ENCODE data around the gene SCAND1. TPM values are rescaled to one million over a fixed set of nuclear protein-coding genes. Genes with fewer than 3 reads are reported as not detected.

SCAND1 gene
- total and polyA plus RNA-seq, 5 donors from 2014 or later = 83.3 to 258 (median 216) TPM

- H3K27me3 Mint-ChIP-seq = no peaks in the 10 kb centered on the region
Observed at GRCh38 chr20:35904982-35905663, 49.2 kb downstream of the SCAND1 start.

DNA sequence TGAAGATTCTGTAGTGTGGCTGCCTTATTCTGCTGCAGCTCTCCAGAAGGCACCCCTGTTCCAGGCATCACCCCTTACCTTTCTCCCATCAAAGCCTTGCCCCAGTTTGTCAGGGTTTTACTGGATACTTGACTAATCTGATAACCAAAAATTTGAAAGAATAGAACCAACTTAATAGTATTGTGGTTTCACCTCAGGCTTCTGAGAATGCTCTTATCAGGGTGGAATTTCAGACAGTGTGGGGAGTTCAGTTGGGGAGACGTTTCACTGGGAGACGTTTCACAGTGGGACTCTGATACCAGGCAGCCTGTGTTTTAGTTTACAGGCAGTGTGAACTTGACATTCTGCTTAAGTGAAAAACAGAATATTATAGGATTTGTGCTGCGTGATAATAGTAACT is 50.5 kb downstream of the SCAND1 start:
- no peaks in the 10 kb centered on the region for H3K9me3 ChIP-seq (ENCODE audit: control insufficient read depth in 2 of 2, low read length in 2 of 2)
- peaks cover 21% of the 10 kb centered on the region for H3K36me3 Mint-ChIP-seq
- no peak overlapping the region for H3K4me3 ChIP-seq (ENCODE audit: low read depth, low read length)
- H3K4me1 ChIP-seq (ENCODE audit: control insufficient read depth, insufficient read depth, low read length, poor library complexity, severe bottlenecking) = no peaks in the 10 kb centered on the region
- H3K4me1 Mint-ChIP-seq = peaks cover 15 to 27% (median 22%) of the 10 kb centered on the region in 4 donors
- no peaks in the 10 kb centered on the region for H3K27me3 ChIP-seq (ENCODE audit: control insufficient read depth, insufficient read depth, low read length)
- ATAC-seq (ENCODE audit: low read depth in 2 of 2) = no peak
- no peak for DNase-seq
- no peak overlapping the region for H3K4me3 Mint-ChIP-seq
- H3K36me3 ChIP-seq (ENCODE audit: control insufficient read depth, insufficient read depth, low read length) = peaks cover 41% of the 10 kb centered on the region
- no peak overlapping the region for H3K27ac Mint-ChIP-seq
- no peaks in the 10 kb centered on the region for H3K9me3 Mint-ChIP-seq
- H3K27me3 Mint-ChIP-seq = no peaks in the 10 kb centered on the region
- no peak overlapping the region for H3K27ac ChIP-seq (ENCODE audit: insufficient read depth, low read length, poor library complexity, severe bottlenecking)

More at GRCh38 chr20:35904982-35905663, 49.2 kb downstream of the SCAND1 start:
- H3K9me3 Mint-ChIP-seq = no peaks in the 10 kb centered on the region
- Histone ChIP-seq H3K4me1 (ENCODE audit: control insufficient read depth, insufficient read depth, low read length, poor library complexity, severe bottlenecking) (no peaks in the 10 kb centered on the region), H3K27ac (ENCODE audit: insufficient read depth, low read length, poor library complexity, severe bottlenecking) (no peak overlapping the region), H3K4me3 (ENCODE audit: low read depth, low read length) (no peak overlapping the region), H3K27me3 (ENCODE audit: control insufficient read depth, insufficient read depth, low read length) (no peaks in the 10 kb centered on the region), H3K9me3 (ENCODE audit: control insufficient read depth in 2 of 2, low read length in 2 of 2) (no peaks in the 10 kb centered on the region), H3K36me3 (ENCODE audit: control insufficient read depth, insufficient read depth, low read length) (peaks cover 30% of the 10 kb centered on the region)
- H3K4me1 Mint-ChIP-seq = peaks cover 17 to 31% (median 23%) of the 10 kb centered on the region in 4 donors
- DNase-seq (no peak), ATAC-seq (ENCODE audit: low read depth in 2 of 2) (no peak)
- peaks cover 23% of the 10 kb centered on the region for H3K36me3 Mint-ChIP-seq
- H3K27ac Mint-ChIP-seq = peak overlapping the region; percentile 65 to 76 (median 68)
- H3K4me3 Mint-ChIP-seq = peak overlapping the region in 1 of 4 donors; percentile 18

Other genes starting within 250 kb of the SCAND1 start
- gene RBM39, start 212.2 kb downstream of the SCAND1 start, total RNA-seq = 1,180 TPM
- 100 to 1,000 TPM; 112 to 144 (median 117) TPM for gene RBM39, start 212.2 kb downstream of the SCAND1 start, polyA plus RNA-seq
- gene PHF20, start 182.5 kb downstream of the SCAND1 start, total RNA-seq = 159 TPM
- 100 to 1,000 TPM in 2 of 4 donors, 10 to 100 TPM in 2; 87.3 to 126 (median 100) TPM for gene PHF20, start 182.5 kb downstream of the SCAND1 start, polyA plus RNA-seq
- gene CNBD2, start 14.1 kb upstream of the SCAND1 start, total RNA-seq = 24.8 TPM
- 10 to 100 TPM in 2 of 4 donors, 1 to 10 TPM in 2; 8.5 to 16.0 (median 10.2) TPM for gene CNBD2, start 14.1 kb upstream of the SCAND1 start, polyA plus RNA-seq
- gene EPB41L1, start 200.2 kb upstream of the SCAND1 start, total RNA-seq = 0.54 TPM
- not detected for gene EPB41L1, start 200.2 kb upstream of the SCAND1 start, polyA plus RNA-seq

Measured in CD4-positive, CD25-positive, alpha-beta regulatory T cell (primary cell).